ENCODE data around the gene OMD. TPM values are rescaled to one million over a fixed set of nuclear protein-coding genes. Genes with fewer than 3 reads are reported as not detected.

The OMD gene
- total RNA-seq, 1 experiment from 2014 or later = not detected

GRCh38 chr9:92384375-92384774, 39.9 kb downstream of the OMD start:
- Histone ChIP-seq H3K36me3 (ENCODE audit: low read depth) (no peaks in the 10 kb centered on the region), H3K27ac (no peak overlapping the region), H4K20me1 (ENCODE audit: insufficient read depth) (no peaks in the 10 kb centered on the region), H3K9me3 (ENCODE audit: insufficient read depth, low read depth) (no peaks in the 10 kb centered on the region), H3K4me3 (no peak overlapping the region), H3K9me2 (ENCODE audit: insufficient read depth) (no peaks in the 10 kb centered on the region), H2AFZ (no peak overlapping the region), H3K4me2 (no peak overlapping the region), H3F3A (ENCODE audit: insufficient read depth, low read depth) (no peaks in the 10 kb centered on the region), H3K27me3 (ENCODE audit: insufficient read depth, low read depth) (no peaks in the 10 kb centered on the region), H3K4me1 (replicated peaks; ENCODE audit: insufficient read depth) (no peaks in the 10 kb centered on the region), H3K79me2 (ENCODE audit: low read depth) (no peaks in the 10 kb centered on the region)
- intact Hi-C loops (cut with micrococcal nuclease; ENCODE audit: unreplicated experiment) = no loop called here
- DNase-seq = no peak
- ChIA-PET POLR2A (ENCODE audit: unreplicated experiment) (no interaction called here), CTCF (no interaction called here)
- BruUV-seq (replicated peaks) = no TSS peak
- TF ChIP-seq CTCF (conservative IDR thresholded peaks at IDR 0.05) (no peak), EZH2 (IDR thresholded peaks at IDR 0.05; ENCODE audit: low read depth) (no peak)

GRCh38 chr9:92381775-92382174, 42.5 kb downstream of the OMD start:
- H3K9me3 ChIP-seq (ENCODE audit: insufficient read depth, low read depth) = no peaks in the 10 kb centered on the region
- H2AFZ ChIP-seq = no peak overlapping the region
- TF ChIP-seq CTCF (conservative IDR thresholded peaks at IDR 0.05) (no peak), EZH2 (IDR thresholded peaks at IDR 0.05; ENCODE audit: low read depth) (no peak)
- H3K27me3 ChIP-seq (ENCODE audit: insufficient read depth, low read depth) = no peaks in the 10 kb centered on the region
- H4K20me1 ChIP-seq (ENCODE audit: insufficient read depth) = no peaks in the 10 kb centered on the region
- intact Hi-C loops (cut with micrococcal nuclease; ENCODE audit: unreplicated experiment) = no loop called here
- H3K27ac ChIP-seq = no peak overlapping the region
- H3F3A ChIP-seq (ENCODE audit: insufficient read depth, low read depth) = no peaks in the 10 kb centered on the region
- H3K79me2 ChIP-seq (ENCODE audit: low read depth) = no peaks in the 10 kb centered on the region
- H3K4me3 ChIP-seq = no peak overlapping the region
- no peak for DNase-seq
- no peaks in the 10 kb centered on the region for H3K36me3 ChIP-seq (ENCODE audit: low read depth)
- H3K4me2 ChIP-seq = no peak overlapping the region
- no peaks in the 10 kb centered on the region for H3K9me2 ChIP-seq (ENCODE audit: insufficient read depth)
- ChIA-PET POLR2A (ENCODE audit: unreplicated experiment) (no interaction called here), CTCF (no interaction called here)
- no peaks in the 10 kb centered on the region for H3K4me1 ChIP-seq (replicated peaks; ENCODE audit: insufficient read depth)
- no TSS peak for BruUV-seq (replicated peaks)

- ChIA-PET POLR2A (ENCODE audit: unreplicated experiment) (no interaction called here), CTCF (no interaction called here)
- H3K27me3 ChIP-seq (ENCODE audit: insufficient read depth, low read depth) = no peaks in the 10 kb centered on the region
- H3K36me3 ChIP-seq (ENCODE audit: low read depth) = no peaks in the 10 kb centered on the region
- H4K20me1 ChIP-seq (ENCODE audit: insufficient read depth) = no peaks in the 10 kb centered on the region
- H3F3A ChIP-seq (ENCODE audit: insufficient read depth, low read depth) = no peaks in the 10 kb centered on the region
- H3K79me2 ChIP-seq (ENCODE audit: low read depth) = no peaks in the 10 kb centered on the region
- no peak for DNase-seq
- no peaks in the 10 kb centered on the region for H3K9me2 ChIP-seq (ENCODE audit: insufficient read depth)
- no peaks in the 10 kb centered on the region for H3K9me3 ChIP-seq (ENCODE audit: insufficient read depth, low read depth)
- no peak overlapping the region for H3K27ac ChIP-seq
- no peak overlapping the region for H3K4me3 ChIP-seq
- no peak overlapping the region for H3K4me2 ChIP-seq
- intact Hi-C loops (cut with micrococcal nuclease; ENCODE audit: unreplicated experiment) = no loop called here
- TF ChIP-seq EZH2 (IDR thresholded peaks at IDR 0.05; ENCODE audit: low read depth) (no peak), CTCF (conservative IDR thresholded peaks at IDR 0.05) (no peak)
- no TSS peak for BruUV-seq (replicated peaks)
- no peak overlapping the region for H2AFZ ChIP-seq
- no peaks in the 10 kb centered on the region for H3K4me1 ChIP-seq (replicated peaks; ENCODE audit: insufficient read depth)
These were observed 43.7 kb downstream of the OMD start for GRCh38 chr9:92380603-92381002.
